Stomach (tissue), 9 donors: ENCODE data around the gene ZNF503. TPM values are rescaled to one million over a fixed set of nuclear protein-coding genes. Genes with fewer than 3 reads are reported as not detected.

Experiments used
- DNase-seq, 2 donors: peaks; one replicate each; pipeline versions ENCODE4 v3.0.0 to v3.0.0-alpha.2; 2013 to 2019
- H3K27ac ChIP-seq, 5 donors: fragments of 200-600 bp in 4 of 5; sonication (generic) in 4 of 5; one replicate each; pipeline ENCODE4 v1.5.1; 2013 to 2019; ENCODE audit warnings: mild to moderate bottlenecking in 1 of 5, moderate library complexity in 1 of 5
- H3K27me3 ChIP-seq, 3 donors: fragments of 200-600 bp; sonication (generic); one replicate each; pipeline ENCODE4 v1.5.1; 2017 to 2019; ENCODE audit warnings: mixed run types in 1 of 3
- H3K36me3 ChIP-seq, 4 donors: fragments of 200-600 bp; sonication (generic); 1 replicate in 3 of 4; 2 replicates in 1 of 4; pipeline ENCODE4 v1.5.1; 2016 to 2019
- H3K4me1 ChIP-seq, 4 donors: fragments of 200-600 bp; sonication (generic); one replicate each; pipeline ENCODE4 v1.5.1; 2016 to 2019
- H3K4me3 ChIP-seq, 4 donors: fragments of 200-600 bp; sonication (generic) in 3 of 4; one replicate each; pipeline ENCODE4 v1.5.1; 2016 to 2019; ENCODE audit warnings: mild to moderate bottlenecking in 1 of 4
- H3K9me3 ChIP-seq, 4 donors: fragments of 200-600 bp; sonication (generic); one replicate each; pipeline ENCODE4 v1.5.1; 2016 to 2019
- EP300 ChIP-seq: sonication (generic); formaldehyde crosslinking; IDR thresholded peaks from one replicate; pipeline ENCODE4 v1.6.1; 2017; ENCODE audit warnings: antibody characterized with exemption
- POLR2A ChIP-seq, 4 donors: fragments of 450-650 bp; IDR thresholded peaks; one replicate each; pipeline ENCODE4 v1.6.1; 2016; ENCODE audit warnings: antibody characterized with exemption in 4 of 4, control low read depth in 2 of 4, mild to moderate bottlenecking in 1 of 4, moderate library complexity in 1 of 4
- POLR2AphosphoS5 ChIP-seq, 3 donors: sonication (generic); formaldehyde crosslinking; IDR thresholded peaks; one replicate each; pipeline ENCODE4 v1.6.1; 2016; ENCODE audit warnings: antibody characterized with exemption in 3 of 3
- WGBS, 5 donors: extraction: QIAGEN DNeasy Blood & Tissue Kit in 3 of 5; methylation state at CpG; one replicate each; pipeline versions ENCODE4 v1.1.5 to v1.1.7; 2013 to 2018; 5-methylcytosine and 5-hydroxymethylcytosine counted together
- intact Hi-C: fragments of 100-400 bp; cut with DNase I; formaldehyde crosslinking; loops from one replicate; pipeline ENCODE4 v1.15.1; 2023; ENCODE audit warnings: low total_unique reads
- polyA plus RNA-seq, 3 donors: library from polyadenylated mRNA; stranded (reverse); fragments of 200-250 nt; gene quantifications; one replicate each; pipeline ENCODE4 v1.2.3, GENCODE V29; 2013
- total RNA-seq, 5 donors: library from RNA; depleted of rRNA; stranded (reverse); fragments of >200 nt; gene quantifications; one replicate each; pipeline versions ENCODE4 v1.1.0 to v1.2.3, GENCODE V29; 2014 to 2016
- TF ChIP-seq, protein P1 (sequence below), 7 experiments: fragments of 450-650 bp in 4 of 7; fragments of 200-600 bp in 3 of 7; sonication (generic) in 3 of 7; IDR thresholded peaks; one replicate each; pipeline ENCODE4 v1.5.1; 2016 to 2019; ENCODE audit warnings: antibody characterized with exemption in 7 of 7, control low read depth in 2 of 7, mild to moderate bottlenecking in 1 of 7
- donor health status: healthy with polysubstance abuse.
- donor health status: Bipolar disorder and iron deficiency.
- donor health status: healthy.

The ZNF503 gene
- total and polyA plus RNA-seq, 8 donors = 3.5 to 24.1 (median 10.8) TPM

DNA sequence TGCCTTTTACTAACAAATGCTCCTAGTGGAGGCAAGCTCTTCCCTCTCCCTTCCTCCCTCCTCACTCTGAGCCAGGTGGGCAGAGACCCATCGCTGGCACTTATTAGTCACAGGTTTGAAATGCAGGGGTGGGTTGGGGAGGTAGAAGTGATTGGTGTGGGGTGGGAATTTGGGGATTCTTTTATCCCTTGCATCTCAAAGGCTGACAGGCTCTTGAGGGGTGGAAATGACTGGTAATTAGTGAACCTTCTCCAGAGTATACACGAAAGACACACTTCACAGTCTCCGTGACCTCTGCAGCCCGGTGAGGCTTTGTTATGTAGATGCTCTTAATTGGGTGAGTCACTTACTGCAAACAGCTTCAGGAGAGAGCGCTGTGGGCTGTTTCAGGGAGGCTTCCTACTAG, 16.0 kb upstream of the ZNF503 start:
- H3K4me1 ChIP-seq = no peaks in the 10 kb centered on the region
- WGBS, 5 donors = 49 to 64% (median 52%) methylated on average over 5 of the region's 5 CpGs
- peak in 1 of 2 donors; percentile 20 for DNase-seq
- H3K27me3 ChIP-seq = no peaks in the 10 kb centered on the region
- intact Hi-C loops = loop anchor here (10.0 kb wide), 1 partner anchor 497 kb away; no protein-coding TSS in a partner anchor
- no peaks in the 10 kb centered on the region for H3K36me3 ChIP-seq
- TF ChIP-seq POLR2A (IDR thresholded peaks at IDR 0.05) = no peak
- TF ChIP-seq, protein P1, sequence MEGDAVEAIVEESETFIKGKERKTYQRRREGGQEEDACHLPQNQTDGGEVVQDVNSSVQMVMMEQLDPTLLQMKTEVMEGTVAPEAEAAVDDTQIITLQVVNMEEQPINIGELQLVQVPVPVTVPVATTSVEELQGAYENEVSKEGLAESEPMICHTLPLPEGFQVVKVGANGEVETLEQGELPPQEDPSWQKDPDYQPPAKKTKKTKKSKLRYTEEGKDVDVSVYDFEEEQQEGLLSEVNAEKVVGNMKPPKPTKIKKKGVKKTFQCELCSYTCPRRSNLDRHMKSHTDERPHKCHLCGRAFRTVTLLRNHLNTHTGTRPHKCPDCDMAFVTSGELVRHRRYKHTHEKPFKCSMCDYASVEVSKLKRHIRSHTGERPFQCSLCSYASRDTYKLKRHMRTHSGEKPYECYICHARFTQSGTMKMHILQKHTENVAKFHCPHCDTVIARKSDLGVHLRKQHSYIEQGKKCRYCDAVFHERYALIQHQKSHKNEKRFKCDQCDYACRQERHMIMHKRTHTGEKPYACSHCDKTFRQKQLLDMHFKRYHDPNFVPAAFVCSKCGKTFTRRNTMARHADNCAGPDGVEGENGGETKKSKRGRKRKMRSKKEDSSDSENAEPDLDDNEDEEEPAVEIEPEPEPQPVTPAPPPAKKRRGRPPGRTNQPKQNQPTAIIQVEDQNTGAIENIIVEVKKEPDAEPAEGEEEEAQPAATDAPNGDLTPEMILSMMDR (IDR thresholded peaks at IDR 0.05) = no peak
- TF ChIP-seq POLR2AphosphoS5 (IDR thresholded peaks at IDR 0.05) = no peak
- TF ChIP-seq EP300 = no peak
- no peaks in the 10 kb centered on the region for H3K9me3 ChIP-seq
- no peak overlapping the region for H3K27ac ChIP-seq
- H3K4me3 ChIP-seq = no peak overlapping the region

DNA sequence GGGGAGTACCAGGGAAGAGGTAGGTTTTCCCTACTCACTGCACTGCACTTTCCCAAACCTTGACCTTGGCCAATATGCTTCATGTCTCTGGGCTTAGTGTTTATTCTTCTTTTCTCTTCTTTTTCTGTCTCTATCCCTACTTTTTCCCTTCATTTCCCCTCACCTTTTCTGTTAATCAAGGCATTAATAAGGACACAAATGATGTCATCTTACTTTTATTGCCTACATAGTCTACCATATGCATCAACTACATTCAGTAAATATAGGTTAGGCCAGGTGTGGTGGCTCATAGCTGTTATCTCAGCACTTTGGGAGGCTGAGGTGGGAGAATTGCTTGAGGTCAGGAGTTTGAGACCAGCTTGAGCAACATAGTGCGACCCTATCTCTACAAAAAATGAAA, 13.0 kb upstream of the ZNF503 start:
- Histone ChIP-seq H3K27ac (no peak overlapping the region), H3K9me3 (no peaks in the 10 kb centered on the region), H3K4me1 (peaks cover 0 to 11% (median 8%) of the 10 kb centered on the region in 4 donors), H3K27me3 (peaks cover 0 to 4% (median 0%) of the 10 kb centered on the region in 3 donors), H3K4me3 (no peak overlapping the region), H3K36me3 (no peaks in the 10 kb centered on the region)
- TF ChIP-seq POLR2AphosphoS5 (IDR thresholded peaks at IDR 0.05) = no peak
- no peak for TF ChIP-seq EP300
- TF ChIP-seq, protein P1 (IDR thresholded peaks at IDR 0.05) = no peak
- no peak for TF ChIP-seq POLR2A (IDR thresholded peaks at IDR 0.05)
- intact Hi-C loops = loop anchor here (10.0 kb wide), 1 partner anchor 500 kb away; no protein-coding TSS in a partner anchor
- WGBS, 5 donors = 85 to 91% (median 85%) methylated on average over 1 of the region's 1 CpG
- DNase-seq = no peak

DNA sequence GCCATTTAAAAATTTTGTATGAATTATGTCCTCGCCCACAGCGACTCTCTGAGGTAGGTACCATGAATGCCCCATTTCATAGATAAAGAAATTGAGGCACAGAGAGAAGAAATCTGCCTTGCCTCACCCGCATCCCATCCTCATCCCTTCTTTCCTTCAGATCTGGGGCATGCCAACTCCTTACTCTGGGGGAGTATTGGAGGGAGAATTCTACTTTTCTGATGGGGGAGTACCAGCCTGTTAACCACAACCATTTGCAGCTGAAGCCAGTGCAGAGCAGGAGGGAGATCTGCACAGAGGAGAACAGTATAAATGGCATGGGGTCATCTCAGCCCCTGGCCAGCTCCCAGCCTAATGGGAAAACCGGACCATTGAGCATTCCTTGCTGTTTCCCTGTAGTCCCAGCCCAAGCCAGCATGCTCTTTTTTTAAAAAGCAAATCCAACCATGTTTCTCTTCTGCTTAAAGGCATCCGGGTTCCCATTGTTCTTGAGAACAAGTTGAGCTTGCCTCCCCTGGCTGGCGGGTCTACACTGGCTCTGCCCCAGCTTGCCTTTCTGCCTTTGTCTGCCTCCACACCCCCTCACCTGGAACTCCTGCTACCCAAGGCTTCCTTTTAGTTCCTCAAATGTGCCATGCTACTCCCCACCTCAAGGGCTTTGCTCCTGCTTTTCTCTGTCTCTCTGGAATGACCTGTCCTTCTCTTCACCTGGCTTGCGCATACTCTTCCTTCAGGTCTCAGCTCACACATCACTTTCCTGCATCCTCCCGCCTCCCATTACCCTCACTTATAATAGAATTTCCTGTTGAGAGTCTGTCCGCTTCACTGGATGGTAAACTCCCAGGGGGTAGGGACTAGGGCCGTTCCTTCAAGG, 8.8 kb upstream of the ZNF503 start:
- DNase-seq = peak in 1 of 2 donors; percentile 54
- H3K36me3 ChIP-seq = no peaks in the 10 kb centered on the region
- peak overlapping the region in 1 of 4 donors; percentile 80 for H3K4me3 ChIP-seq
- H3K4me1 ChIP-seq = peaks cover 9 to 45% (median 43%) of the 10 kb centered on the region in 4 donors
- intact Hi-C loops = loop anchor here (10.0 kb wide), 1 partner anchor 504 kb away; no protein-coding TSS in a partner anchor
- 65 to 76% (median 69%) methylated on average over 10 of the region's 10 CpGs for WGBS, 5 donors
- H3K27me3 ChIP-seq = peaks cover 0 to 36% (median 0%) of the 10 kb centered on the region in 3 donors
- peak overlapping the region in 4 of 5 donors; percentile 3 to 99 (median 94) for H3K27ac ChIP-seq
- no peaks in the 10 kb centered on the region for H3K9me3 ChIP-seq
- TF ChIP-seq POLR2AphosphoS5 (IDR thresholded peaks at IDR 0.05) (no peak), EP300 (no peak), POLR2A (IDR thresholded peaks at IDR 0.05) (no peak)
- TF ChIP-seq, protein P1 (IDR thresholded peaks at IDR 0.05) = no peak

DNA sequence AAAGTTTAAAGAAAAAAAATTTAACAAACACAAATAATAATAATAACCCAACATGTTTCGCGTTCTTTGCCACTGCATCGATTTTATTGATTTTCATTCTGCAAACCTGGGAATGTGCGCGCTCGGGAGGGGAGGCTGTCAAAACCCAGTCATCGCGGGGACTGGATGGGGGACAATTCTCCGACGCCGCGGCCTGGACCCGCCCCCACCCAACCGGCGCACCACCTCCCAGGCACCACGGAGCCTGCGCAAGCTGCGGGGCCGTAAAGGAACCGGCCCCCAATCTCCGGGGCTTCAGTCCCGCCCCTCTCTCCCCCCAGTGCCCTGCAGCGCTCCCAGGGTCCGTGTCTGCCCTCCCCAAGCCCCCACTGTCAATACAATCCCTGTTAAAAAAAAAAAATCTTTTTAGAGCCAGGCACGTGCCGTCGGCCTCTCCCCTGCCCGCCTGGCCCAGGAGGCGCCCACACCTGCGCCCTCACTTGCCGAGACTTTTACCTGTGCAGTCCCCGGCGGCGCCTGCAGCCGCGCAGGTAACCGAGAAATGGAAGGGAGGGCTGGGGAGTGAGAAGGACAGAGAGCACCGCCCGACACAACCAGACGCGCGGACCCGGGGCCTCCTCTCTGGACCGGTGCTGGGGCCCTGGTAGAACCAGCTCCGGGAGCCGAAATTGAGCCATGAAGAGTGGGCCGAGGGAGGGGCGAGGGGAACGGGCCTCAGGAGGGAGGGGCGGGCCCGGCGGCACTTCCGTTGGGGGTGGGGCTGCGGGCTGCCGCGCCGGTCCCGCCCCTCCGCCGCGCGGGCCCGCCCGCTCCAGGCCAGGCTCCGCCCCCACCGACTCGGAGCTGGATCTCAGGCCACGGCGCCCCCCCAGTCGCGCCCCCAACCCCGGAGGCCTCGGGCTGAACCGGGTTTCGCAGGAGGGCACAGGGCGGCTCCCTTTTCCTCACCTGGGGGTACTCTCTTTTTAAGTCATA, 7.6 kb upstream of the ZNF503 start:
- no peaks in the 10 kb centered on the region for H3K36me3 ChIP-seq
- no peaks in the 10 kb centered on the region for H3K9me3 ChIP-seq
- TF ChIP-seq, protein P1 (IDR thresholded peaks at IDR 0.05) = peak in 1 of 7 experiments; percentile 16
- TF ChIP-seq EP300 = no peak
- peak in 1 of 3 donors; percentile 11 for TF ChIP-seq POLR2AphosphoS5 (IDR thresholded peaks at IDR 0.05)
- intact Hi-C loops = no loop called here
- 0 to 1% (median 1%) methylated on average over 41 to 76 of the region's 76 CpGs for WGBS, 5 donors
- DNase-seq = peak; percentile 81 to 93
- peaks cover 0 to 48% (median 0%) of the 10 kb centered on the region in 3 donors for H3K27me3 ChIP-seq
- peak overlapping the region; percentile 73 to 84 (median 80) for H3K4me3 ChIP-seq
- H3K27ac ChIP-seq = peak overlapping the region; percentile 92 to 99 (median 95)
- H3K4me1 ChIP-seq = peaks cover 17 to 56% (median 55%) of the 10 kb centered on the region in 4 donors
